ENCODE measurements around the gene RILP.

DNA sequence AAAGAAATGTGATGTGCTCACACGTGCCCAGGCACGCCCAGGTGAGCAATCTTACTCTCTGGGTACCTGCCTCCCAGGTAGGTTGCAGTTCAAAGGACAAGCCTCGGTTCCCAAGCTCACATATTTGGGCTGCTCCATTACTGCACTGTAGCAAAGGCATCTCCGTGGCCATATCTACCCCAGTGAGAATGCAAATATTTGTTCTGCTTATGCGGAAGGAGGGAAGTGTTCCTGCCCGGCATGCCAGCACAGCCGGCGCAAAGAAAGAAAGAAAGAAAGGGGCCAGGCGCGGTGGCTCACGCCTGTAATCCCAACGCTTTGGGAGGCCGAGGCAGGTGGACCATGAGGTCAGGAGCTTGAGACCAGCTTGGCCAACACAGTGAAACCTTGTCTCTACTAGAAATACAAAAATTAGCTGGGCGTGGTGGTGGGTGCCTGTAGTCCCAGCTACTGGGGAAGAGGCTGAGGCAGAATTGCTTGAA, 51.8 kb downstream of the RILP start:
- TF ChIP-seq, protein P1, sequence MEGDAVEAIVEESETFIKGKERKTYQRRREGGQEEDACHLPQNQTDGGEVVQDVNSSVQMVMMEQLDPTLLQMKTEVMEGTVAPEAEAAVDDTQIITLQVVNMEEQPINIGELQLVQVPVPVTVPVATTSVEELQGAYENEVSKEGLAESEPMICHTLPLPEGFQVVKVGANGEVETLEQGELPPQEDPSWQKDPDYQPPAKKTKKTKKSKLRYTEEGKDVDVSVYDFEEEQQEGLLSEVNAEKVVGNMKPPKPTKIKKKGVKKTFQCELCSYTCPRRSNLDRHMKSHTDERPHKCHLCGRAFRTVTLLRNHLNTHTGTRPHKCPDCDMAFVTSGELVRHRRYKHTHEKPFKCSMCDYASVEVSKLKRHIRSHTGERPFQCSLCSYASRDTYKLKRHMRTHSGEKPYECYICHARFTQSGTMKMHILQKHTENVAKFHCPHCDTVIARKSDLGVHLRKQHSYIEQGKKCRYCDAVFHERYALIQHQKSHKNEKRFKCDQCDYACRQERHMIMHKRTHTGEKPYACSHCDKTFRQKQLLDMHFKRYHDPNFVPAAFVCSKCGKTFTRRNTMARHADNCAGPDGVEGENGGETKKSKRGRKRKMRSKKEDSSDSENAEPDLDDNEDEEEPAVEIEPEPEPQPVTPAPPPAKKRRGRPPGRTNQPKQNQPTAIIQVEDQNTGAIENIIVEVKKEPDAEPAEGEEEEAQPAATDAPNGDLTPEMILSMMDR (IDR thresholded peaks at IDR 0.05) = no peak
- TF ChIP-seq EP300 (IDR thresholded peaks at IDR 0.05) (no peak), CBX8 (IDR thresholded peaks at IDR 0.05) (no peak)

Measured in A549 (cell line).